ENCODE measurements around the gene HMCN1. TPM values are rescaled to one million over a fixed set of nuclear protein-coding genes. Genes with fewer than 3 reads are reported as not detected.

The HMCN1 gene
- total and polyA plus RNA-seq, 8 donors = 0.12 to 15.1 (median 0.86) TPM

DNA sequence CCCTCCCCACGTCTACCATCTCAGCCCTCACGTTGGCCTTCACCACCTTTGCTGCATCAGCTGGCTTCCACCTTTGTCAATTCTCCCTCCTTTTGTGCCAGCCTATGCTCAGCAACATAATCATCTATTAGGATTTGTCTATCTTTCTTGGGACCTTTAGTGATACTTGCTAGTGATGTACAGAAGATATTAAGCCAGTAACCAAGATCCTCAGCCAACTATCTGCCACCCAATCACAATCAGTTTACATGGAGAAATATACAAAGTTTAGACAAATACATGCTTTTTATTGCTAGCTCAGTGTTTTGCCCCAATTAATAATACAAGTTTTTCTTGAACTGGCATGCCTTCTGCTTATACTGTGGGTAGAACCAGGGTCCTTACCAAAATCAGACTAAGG, 468.6 kb downstream of the HMCN1 start:
- no peaks in the 10 kb centered on the region for H3K4me1 ChIP-seq
- WGBS, 5 donors = 79 to 91% (median 83%) methylated on average over 2 of the region's 2 CpGs
- H3K27me3 ChIP-seq = no peaks in the 10 kb centered on the region
- no peak overlapping the region for H3K27ac ChIP-seq
- no peak overlapping the region for H3K4me3 ChIP-seq
- H3K9me3 ChIP-seq = no peaks in the 10 kb centered on the region
- DNase-seq = no peak
- intact Hi-C loops (cut with DNase I; ENCODE audit: low total_unique reads) = no loop called here
- TF ChIP-seq EP300 (IDR thresholded peaks at IDR 0.05) = no peak
- TF ChIP-seq, protein P1, sequence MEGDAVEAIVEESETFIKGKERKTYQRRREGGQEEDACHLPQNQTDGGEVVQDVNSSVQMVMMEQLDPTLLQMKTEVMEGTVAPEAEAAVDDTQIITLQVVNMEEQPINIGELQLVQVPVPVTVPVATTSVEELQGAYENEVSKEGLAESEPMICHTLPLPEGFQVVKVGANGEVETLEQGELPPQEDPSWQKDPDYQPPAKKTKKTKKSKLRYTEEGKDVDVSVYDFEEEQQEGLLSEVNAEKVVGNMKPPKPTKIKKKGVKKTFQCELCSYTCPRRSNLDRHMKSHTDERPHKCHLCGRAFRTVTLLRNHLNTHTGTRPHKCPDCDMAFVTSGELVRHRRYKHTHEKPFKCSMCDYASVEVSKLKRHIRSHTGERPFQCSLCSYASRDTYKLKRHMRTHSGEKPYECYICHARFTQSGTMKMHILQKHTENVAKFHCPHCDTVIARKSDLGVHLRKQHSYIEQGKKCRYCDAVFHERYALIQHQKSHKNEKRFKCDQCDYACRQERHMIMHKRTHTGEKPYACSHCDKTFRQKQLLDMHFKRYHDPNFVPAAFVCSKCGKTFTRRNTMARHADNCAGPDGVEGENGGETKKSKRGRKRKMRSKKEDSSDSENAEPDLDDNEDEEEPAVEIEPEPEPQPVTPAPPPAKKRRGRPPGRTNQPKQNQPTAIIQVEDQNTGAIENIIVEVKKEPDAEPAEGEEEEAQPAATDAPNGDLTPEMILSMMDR (IDR thresholded peaks at IDR 0.05) = no peak
- no peak for TF ChIP-seq POLR2A (IDR thresholded peaks at IDR 0.05)
- no peak for TF ChIP-seq POLR2AphosphoS5 (IDR thresholded peaks at IDR 0.05)
- H3K36me3 ChIP-seq = no peaks in the 10 kb centered on the region

DNA sequence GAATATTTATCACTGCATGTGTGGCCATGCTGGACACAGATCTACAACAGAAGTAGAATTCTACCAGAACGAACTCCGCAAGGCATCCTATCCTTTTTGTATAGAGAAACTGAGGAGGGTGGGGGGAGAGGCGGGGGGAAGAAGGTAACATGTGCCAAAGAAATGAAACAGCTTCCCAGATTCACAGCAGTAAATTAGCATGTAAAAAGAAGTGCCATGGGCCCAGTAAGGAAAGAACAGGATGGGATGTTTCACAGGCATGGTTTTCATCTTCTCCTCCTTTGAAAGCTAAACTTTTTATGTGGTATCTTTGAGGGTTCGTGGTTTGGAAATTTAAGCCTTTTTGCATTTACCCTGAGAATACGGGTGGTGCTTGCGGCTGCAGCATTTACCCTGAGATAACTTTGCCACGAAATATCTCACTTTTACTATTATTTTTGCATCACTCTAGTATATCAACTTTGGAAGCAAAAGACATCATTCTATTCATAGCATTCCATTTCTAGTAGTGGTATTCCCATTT, 471.9 kb downstream of the HMCN1 start:
- 76 to 86% (median 80%) methylated on average over 7 of the region's 7 CpGs for WGBS, 5 donors
- Histone ChIP-seq H3K4me3 (no peak overlapping the region), H3K4me1 (no peaks in the 10 kb centered on the region), H3K27ac (no peak overlapping the region), H3K36me3 (no peaks in the 10 kb centered on the region), H3K27me3 (no peaks in the 10 kb centered on the region), H3K9me3 (no peaks in the 10 kb centered on the region)
- intact Hi-C loops (cut with DNase I; ENCODE audit: low total_unique reads) = no loop called here
- no peak for DNase-seq
- TF ChIP-seq EP300 (IDR thresholded peaks at IDR 0.05) (no peak), POLR2AphosphoS5 (IDR thresholded peaks at IDR 0.05) (no peak), POLR2A (IDR thresholded peaks at IDR 0.05) (no peak)
- TF ChIP-seq, protein P1 (IDR thresholded peaks at IDR 0.05) = no peak

DNA sequence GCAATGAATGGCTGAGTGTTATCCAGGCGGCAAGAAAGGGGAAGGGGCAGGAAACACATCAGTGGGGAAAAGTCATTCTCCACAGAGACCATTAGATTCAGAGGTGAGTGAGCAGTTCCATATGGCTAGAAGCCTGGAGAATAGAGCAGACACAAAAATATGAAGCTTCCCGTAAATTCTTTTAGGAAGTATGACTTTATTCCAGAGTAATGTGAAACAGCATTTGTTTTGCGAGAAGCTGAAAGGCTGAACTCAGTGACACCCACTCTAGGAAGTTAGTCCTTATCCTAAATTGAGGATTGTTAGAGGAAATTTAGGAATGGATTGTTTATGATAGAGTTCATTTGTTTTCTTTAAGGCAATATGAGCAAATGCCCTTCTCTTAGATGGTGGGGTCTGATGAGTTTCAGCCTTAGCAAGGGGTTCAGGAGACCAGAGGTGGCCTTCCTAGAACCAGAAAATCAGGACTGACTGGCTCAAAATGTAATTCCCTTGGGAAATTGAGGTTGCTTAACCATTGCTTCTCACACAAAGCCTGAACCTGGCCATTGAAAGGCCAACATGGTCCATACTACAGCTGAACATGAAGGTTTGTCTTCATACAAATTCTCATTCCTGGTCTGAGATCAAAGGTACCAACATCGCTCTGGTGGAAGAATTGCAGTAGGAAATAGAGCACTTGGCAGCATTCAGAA, 473.3 kb downstream of the HMCN1 start:
- H3K9me3 ChIP-seq = no peaks in the 10 kb centered on the region
- peak in 1 of 2 donors; percentile 11 for DNase-seq
- no peak overlapping the region for H3K27ac ChIP-seq
- H3K36me3 ChIP-seq = no peaks in the 10 kb centered on the region
- TF ChIP-seq EP300 (IDR thresholded peaks at IDR 0.05) = no peak
- no peak for TF ChIP-seq POLR2AphosphoS5 (IDR thresholded peaks at IDR 0.05)
- TF ChIP-seq, protein P1 (IDR thresholded peaks at IDR 0.05) = no peak
- TF ChIP-seq POLR2A (IDR thresholded peaks at IDR 0.05) = no peak
- WGBS, 5 donors = 79 to 89% (median 88%) methylated on average over 4 of the region's 4 CpGs
- H3K4me1 ChIP-seq = no peaks in the 10 kb centered on the region
- no peaks in the 10 kb centered on the region for H3K27me3 ChIP-seq
- no peak overlapping the region for H3K4me3 ChIP-seq
- intact Hi-C loops (cut with DNase I; ENCODE audit: low total_unique reads) = no loop called here

DNA sequence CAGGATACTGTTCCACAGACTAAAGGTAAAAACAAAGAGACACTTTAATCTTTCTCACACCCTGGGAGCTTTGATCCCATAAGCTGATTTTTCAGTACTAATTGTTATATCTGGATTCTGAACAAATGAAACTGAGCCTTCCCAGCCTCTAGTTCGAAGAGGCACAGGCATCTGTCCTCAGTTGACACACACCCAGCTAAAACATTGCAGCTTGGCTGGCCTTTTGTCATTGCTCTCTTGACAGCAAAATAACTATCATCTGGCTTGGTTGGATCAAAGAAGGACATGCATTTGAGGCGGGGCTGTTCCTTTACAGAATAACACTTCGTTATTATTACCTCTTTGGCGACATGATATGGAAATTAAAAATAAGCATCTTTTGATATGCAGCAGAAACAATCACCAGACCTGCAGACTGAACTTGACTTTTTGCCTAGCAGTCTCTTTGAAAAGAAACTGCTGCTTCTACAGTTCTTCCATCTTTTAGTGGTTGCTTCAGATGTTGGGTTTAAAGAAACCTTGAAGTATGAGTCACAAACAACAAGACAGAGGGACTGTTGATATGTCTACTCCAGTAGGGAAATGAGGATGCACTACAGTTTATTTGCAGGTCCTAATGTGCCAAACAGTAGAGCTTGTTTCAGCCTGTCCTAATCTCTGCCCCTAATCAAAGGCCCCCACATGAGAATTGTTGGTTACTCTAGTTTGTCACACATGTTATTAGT, 474.4 kb downstream of the HMCN1 start:
- Histone ChIP-seq H3K9me3 (no peaks in the 10 kb centered on the region), H3K4me3 (no peak overlapping the region), H3K27me3 (no peaks in the 10 kb centered on the region), H3K4me1 (no peaks in the 10 kb centered on the region), H3K36me3 (no peaks in the 10 kb centered on the region), H3K27ac (no peak overlapping the region)
- intact Hi-C loops (cut with DNase I; ENCODE audit: low total_unique reads) = no loop called here
- TF ChIP-seq POLR2AphosphoS5 (IDR thresholded peaks at IDR 0.05) (no peak), EP300 (IDR thresholded peaks at IDR 0.05) (no peak), POLR2A (IDR thresholded peaks at IDR 0.05) (no peak)
- TF ChIP-seq, protein P1 (IDR thresholded peaks at IDR 0.05) = no peak
- whole genome bisulfite sequencing, 5 donors = 61 to 76% (median 67%) methylated on average over 4 of the region's 4 CpGs
- DNase-seq = peak in 1 of 2 donors; percentile 12

Measured in stomach (tissue), 9 donors.